ENCODE measurements around the gene MICALL1. TPM values are rescaled to one million over a fixed set of nuclear protein-coding genes. Genes with fewer than 3 reads are reported as not detected.

Gene MICALL1
- total RNA-seq, 1 experiment from 2014 or later, result 47.2 TPM

GRCh38 chr22:37929390-37929789 is 23.3 kb downstream of the MICALL1 start:
- POLR2A ChIA-PET, result no interaction called here
- DNase-seq (ENCODE audit: low spot score), result no peak
- H3K27me3 Mint-ChIP-seq (ENCODE audit: low read depth), result no peaks in the 10 kb centered on the region; the same call in 1 of the 2 replicates
- no peak overlapping the region for H3K27ac Mint-ChIP-seq
- no peaks in the 10 kb centered on the region for H3K9me3 Mint-ChIP-seq
- H3K4me3 Mint-ChIP-seq, result no peak overlapping the region
- TF ChIP-seq KAT7 (CRISPR knock-in tag; IDR thresholded peaks at IDR 0.05; ENCODE audit: borderline replicate concordance), result no peak
- no peak for TF ChIP-seq ZSCAN18 (CRISPR knock-in tag; IDR thresholded peaks at IDR 0.05)
- no peak for TF ChIP-seq GABPB1 (CRISPR knock-in tag; IDR thresholded peaks at IDR 0.05)
- TF ChIP-seq ZNF219 (CRISPR knock-in tag; IDR thresholded peaks at IDR 0.05; ENCODE audit: borderline replicate concordance), result no peak
- no peak for TF ChIP-seq NR1H2 (CRISPR knock-in tag; IDR thresholded peaks at IDR 0.05)
- peaks cover 3% of the 10 kb centered on the region for H3K4me1 Mint-ChIP-seq
- no peak for ATAC-seq
- CTCF ChIA-PET, result interaction anchor here (1.0 to 2.7 kb wide), 3 partner anchors 14 to 88 kb away, joined by 3 to 9 read pairs (median 4); no protein-coding TSS in a partner anchor
- peaks cover 17% of the 10 kb centered on the region for H3K36me3 Mint-ChIP-seq

- peaks cover 17% of the 10 kb centered on the region for H3K36me3 Mint-ChIP-seq
These were observed 24.3 kb downstream of the MICALL1 start for GRCh38 chr22:37930270-37930951.

More at GRCh38 chr22:37930270-37930951, 24.3 kb downstream of the MICALL1 start:
- no peak for TF ChIP-seq ZBTB43 (CRISPR knock-in tag; IDR thresholded peaks at IDR 0.05)
- TF ChIP-seq ARID4B (CRISPR knock-in tag; IDR thresholded peaks at IDR 0.05; ENCODE audit: borderline replicate concordance), result no peak
- TF ChIP-seq IRF2 (CRISPR knock-in tag; IDR thresholded peaks at IDR 0.05; ENCODE audit: borderline replicate concordance, low read depth), result no peak
- TF ChIP-seq KAT7 (CRISPR knock-in tag; IDR thresholded peaks at IDR 0.05; ENCODE audit: borderline replicate concordance), result no peak
- TF ChIP-seq MXD4 (CRISPR knock-in tag; IDR thresholded peaks at IDR 0.05; ENCODE audit: borderline replicate concordance), result no peak
- no peak for TF ChIP-seq NR1H2 (CRISPR knock-in tag; IDR thresholded peaks at IDR 0.05)
- TF ChIP-seq GTF2I (CRISPR knock-in tag; conservative IDR thresholded peaks at IDR 0.05), result no peak
- TF ChIP-seq CDX4 (CRISPR knock-in tag; IDR thresholded peaks at IDR 0.05; ENCODE audit: borderline replicate concordance), result no peak
- no peak for TF ChIP-seq ZNF671 (CRISPR knock-in tag; IDR thresholded peaks at IDR 0.05)
- no peak for TF ChIP-seq ZNF512 (CRISPR knock-in tag; IDR thresholded peaks at IDR 0.05; ENCODE audit: borderline replicate concordance)
- TF ChIP-seq ETV6 (CRISPR knock-in tag; IDR thresholded peaks at IDR 0.05), result no peak
- no peak for TF ChIP-seq GRHL2 (CRISPR knock-in tag; IDR thresholded peaks at IDR 0.05; ENCODE audit: insufficient replicate concordance, severe bottlenecking)
- no peak for TF ChIP-seq GABPB1 (CRISPR knock-in tag; IDR thresholded peaks at IDR 0.05)
- TF ChIP-seq ZMAT4 (CRISPR knock-in tag; IDR thresholded peaks at IDR 0.05), result no peak
- no peak for TF ChIP-seq ZNF232 (CRISPR knock-in tag; IDR thresholded peaks at IDR 0.05)
- CTCF ChIA-PET, result interaction anchor here (0.5 to 1.7 kb wide), 11 partner anchors 10 to 113 kb away, joined by 3 to 8 read pairs (median 4); partner anchors contain the start of gene MICALL1
- H3K4me3 Mint-ChIP-seq, result no peak overlapping the region
- DNase-seq (ENCODE audit: low spot score) (peak; percentile 36), ATAC-seq (peak; percentile 58)
- H3K27me3 Mint-ChIP-seq (ENCODE audit: low read depth), result no peaks in the 10 kb centered on the region; the same call in 1 of the 2 replicates
- H3K9me3 Mint-ChIP-seq, result no peaks in the 10 kb centered on the region
- peaks cover 3% of the 10 kb centered on the region for H3K4me1 Mint-ChIP-seq
- POLR2A ChIA-PET, result no interaction called here
- peak overlapping the region; percentile 57; the same call in 1 of the 2 replicates for H3K27ac Mint-ChIP-seq

All from WTC11 (cell line).